Endothelial cell of hepatic sinusoid (primary cell): ENCODE measurements around the gene ABLIM2.

ENCODE experiments used
- in situ Hi-C: cut with HindIII; loops from 2 replicates; pipeline ENCODE4 v1.10.0; 2017; ENCODE audit warnings: low sequenced_read_pairs

ABLIM2 gene

DNA sequence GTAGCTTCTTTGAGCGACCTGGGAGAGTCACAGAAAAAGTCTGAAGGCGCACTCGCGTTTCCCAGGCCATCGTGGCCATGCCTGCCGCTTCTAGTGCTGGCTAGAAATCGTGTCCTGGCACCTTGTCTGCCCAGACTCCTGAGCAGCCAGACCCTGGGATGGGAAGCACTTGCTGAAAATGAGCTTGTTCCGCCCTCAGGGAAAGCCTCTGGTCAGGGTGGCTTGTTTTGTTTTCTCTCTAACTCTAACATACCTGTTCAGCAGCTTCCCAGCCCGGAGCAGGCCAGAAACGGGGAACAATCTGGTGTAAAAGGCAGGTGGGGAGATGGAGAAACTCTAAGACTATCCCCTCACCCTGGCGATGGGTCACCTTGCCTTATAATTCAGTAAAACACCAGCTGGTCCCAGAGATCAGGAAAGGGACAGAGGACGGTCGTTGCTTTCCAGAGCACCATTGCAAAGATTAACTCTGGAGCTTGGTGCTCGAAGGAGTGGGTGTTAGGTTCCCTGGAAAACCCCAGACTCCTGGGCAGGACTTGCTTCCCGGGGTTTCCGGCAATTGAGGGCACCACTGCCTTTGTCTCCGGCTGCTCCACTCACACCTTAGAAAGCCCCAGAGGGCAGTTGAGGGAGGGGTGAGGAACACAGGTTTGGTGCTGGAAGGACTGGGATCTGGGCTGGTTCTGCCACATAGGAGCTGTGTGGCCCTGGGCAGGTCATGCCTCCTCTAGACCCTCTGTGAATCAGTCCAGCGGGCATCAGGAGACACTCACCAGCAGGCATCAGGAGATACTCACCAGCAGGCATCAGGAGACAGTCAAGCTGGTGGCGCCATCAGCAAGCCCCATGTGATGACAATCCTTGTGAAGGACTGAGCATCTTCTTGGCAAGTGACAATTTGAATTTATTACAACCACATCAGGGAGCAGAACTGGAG, 36.0 kb upstream of the ABLIM2 start:
- in situ Hi-C loops: no loop called here

DNA sequence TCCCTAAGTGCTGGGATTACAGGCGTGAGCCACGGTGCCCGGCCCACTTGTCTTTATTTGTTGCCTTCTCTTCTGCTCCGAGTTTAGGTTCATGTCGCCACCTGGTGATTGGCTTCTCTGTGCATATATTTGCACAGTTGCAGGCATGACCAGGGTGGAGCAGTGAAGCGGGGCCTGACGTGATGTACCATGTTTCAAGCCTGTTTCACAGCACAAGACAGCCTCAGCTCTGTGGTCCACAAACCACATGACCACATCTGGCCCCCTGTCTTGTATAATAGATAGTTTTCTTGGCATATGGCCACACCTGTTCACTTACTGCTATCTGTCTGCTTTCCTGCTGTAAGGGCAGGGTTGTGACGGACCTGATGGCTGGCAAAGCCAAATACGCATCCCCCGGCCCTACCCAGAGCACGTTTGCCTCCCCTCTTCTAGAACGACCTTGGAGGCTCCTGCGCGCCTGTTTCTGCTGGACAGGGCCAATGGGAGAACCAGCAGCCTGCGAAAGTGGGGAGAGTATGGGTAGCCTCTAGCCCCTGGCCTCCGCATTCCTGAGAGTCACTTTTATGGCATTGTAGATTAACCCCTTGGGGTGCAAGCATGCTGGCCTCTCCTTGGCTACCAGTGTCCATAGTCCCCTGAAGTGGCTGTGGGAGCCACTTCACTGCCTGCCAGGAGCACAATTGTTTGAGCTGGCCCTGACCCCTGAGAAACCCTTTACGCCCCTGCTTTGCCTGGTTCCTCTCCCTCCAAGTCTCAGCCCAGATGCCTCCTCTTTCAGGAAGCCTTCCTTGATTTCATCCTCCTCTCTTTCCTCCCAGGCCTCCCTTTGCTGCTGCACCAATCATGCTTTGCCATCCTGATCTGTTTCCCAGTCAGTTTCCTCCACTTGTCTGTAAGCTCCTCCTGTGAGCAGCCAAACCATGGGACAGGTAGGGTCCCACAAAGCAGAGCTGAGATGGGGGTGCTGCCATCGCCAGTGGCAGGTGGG, 34.4 kb upstream of the ABLIM2 start:
- in situ Hi-C loops: no loop called here

DNA sequence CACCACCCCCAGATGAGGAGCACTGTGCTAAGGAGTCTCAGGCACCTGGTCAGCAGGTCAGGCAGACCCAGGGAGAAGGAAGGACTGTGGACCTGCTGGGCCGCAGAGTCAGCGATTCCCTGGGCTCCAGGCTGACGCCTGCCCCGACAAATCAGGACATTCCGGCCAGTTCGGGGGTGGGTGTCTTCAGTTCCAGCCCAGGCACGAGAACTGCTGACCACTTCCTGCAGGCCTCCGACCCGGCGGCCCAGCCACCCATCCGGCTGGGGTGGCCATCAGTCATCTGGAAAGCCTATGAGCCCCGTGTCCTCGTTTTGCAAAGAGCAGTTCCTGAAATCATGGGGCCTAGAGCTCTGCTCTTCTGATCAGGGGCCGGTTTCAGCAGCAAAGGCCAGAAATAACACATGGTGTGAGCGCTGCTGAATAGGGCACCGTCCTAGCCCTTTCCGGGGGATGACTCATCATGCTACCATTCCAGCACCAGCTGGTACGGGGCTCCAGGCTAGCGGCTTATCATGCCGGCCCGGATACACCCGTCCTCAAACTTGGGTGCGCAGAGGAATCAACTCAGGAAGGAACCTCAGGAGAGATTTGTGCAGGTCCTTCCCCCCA, 32.6 kb upstream of the ABLIM2 start:
- in situ Hi-C loops: no loop called here

DNA sequence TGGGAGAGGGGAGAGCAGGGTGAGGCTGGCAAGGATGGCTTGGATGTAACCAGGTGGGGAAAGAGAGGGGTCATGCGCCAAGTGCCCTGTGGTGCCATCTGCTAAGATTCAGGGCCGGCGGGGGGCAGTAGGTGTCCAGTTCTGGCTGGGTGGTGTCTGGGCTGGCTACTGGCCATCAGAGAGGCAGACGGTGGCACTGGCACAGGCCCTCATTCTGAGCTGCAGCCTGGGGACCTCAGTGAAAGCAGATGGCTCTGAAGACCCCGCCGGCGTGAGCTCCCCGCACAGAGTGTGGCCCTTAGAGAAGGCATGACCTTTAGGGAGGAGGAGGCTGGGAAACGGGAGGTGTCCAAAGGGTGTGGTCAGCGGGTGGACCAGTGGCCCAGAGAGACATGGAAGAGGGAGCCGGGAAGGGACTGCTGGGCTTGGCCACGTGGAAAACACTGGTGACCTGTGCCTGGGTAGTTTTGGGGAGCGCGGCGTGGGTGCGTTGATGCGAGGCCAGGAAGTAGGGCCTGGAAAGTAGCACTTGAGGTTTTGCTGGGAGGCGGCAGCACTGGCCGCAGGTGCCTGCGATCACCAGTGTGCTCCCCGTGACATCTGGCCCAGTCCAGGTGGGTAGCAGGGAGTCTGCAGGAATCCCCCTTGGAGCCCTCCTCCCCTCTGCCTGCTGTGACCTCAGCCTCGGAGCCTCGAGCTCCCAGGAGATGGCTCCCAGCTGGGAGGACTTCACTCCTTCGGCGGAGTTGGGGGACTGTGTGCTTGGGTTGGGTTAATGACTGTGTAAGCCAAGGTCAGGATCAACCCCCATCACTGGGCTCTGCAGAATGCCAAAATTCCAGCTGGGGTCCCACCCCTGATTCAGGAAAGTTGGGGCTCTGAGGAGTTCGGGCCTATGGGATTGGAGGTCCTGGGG, 31.2 kb upstream of the ABLIM2 start:
- in situ Hi-C loops: no loop called here

DNA sequence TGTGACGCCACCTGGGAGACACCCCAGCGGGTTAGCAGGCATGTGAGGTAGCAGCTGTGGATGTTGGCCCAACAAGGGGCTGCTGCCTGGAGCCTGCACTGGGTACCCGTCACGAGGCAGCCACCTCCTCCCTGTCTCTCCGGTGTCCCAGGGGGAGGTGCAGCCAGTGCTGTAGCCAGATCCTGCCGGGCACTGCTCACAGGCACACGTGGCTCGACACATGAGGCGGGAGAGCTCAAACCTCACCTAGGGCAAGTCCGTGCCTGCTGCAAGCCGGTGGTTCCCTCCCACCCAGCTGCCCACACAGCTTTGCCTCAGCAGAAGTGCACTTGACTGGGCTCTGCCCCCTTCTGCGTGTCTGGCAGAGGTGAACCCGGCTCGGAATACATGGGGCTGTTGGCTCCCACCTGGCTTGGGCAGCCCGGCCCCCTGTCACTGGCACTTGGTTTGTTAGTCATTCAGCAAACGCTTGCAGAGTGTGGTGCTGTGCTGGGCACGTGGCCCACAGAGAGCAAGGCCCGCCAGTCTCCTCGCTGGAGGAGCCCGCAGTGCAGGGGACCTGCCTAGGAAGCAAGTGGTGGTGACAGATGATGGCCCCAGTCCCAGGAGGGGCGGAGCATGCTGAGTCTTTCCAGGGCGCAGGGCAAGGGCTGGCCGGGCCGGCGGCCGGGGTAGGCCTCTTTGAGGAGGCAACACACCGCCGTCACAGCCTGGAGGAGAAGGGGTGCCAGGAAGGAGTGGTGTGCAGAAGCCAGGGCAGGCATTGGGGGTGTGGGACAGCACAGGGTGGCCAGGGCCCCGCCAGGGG, 30.3 kb upstream of the ABLIM2 start:
- in situ Hi-C loops: no loop called here

DNA sequence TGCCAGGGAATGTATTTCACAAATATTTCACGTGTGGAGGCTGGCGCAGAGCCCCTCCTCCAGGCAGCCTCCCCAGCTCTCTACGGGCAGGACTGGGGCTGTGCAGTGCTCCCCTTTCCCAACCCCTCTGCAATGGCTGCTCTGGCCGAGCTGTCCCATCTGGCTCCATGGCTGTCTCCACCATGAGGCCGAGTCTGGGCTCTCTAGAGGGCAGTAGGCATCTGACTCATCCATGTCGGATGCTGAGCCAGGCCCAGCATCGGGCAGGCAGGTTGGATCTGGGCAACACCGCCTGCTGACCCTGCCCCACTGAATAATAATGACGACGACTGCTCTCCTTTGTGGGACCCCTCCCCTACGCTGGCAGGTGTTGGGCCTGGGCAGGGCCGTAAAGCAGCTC, 29.5 kb upstream of the ABLIM2 start:
- in situ Hi-C loops: no loop called here

DNA sequence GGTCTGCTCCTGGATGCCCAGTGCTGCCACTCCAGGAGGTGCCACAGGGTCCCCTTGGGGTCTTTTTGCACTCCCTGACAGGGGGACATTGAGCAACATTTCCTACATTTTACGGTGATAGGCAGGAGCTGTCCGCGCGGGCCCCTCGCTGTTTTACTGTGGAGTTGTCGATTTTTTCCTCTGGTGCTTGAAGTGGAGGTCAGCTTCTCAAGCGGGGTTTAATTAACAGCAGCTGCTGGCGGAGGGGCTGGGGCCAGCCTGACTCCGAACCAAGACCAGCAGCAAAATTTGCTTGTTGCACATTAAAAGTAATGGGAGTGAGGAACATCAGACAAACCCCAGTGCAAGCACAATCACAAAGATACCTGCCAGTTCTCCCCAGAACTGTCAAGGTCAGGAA, 27.3 kb upstream of the ABLIM2 start:
- in situ Hi-C loops: no loop called here

DNA sequence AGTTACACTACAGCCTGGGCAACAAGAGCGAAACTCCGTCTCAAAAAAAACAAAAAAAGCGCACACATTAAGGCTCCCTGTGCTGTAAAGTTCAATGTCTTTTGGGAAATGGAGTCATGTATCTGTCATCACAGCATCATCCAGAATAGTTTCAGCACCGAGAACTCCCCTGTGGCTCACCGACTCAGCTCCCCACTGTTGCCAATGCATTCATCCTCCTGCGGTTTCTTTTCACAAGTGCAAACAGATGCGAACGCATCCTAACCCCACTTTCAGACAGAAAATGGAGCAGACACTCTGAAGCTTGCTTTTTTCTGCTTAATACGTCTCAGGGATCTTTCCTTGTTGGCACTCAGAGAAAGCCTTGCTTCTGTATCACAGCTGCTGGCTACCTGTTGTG, 26.7 kb upstream of the ABLIM2 start:
- in situ Hi-C loops: no loop called here

DNA sequence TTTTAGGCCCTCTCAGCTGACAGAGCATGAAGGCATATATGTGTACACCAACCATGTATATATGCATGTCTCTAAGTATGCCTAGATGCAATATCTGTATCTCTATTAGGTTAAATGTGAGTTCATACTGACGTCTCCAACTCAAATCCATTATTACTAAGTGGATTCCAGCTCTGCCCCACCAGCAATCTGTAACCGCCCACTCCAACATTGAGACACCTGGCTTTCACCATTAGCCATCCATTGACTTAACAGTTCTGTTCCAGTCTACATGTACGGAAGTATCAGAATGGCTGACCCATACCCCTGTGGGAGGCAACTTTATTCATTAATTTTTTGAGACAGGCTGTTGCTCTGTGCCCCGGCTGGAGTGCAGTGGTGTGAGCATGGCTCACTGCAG, 25.4 kb upstream of the ABLIM2 start:
- in situ Hi-C loops: no loop called here

DNA sequence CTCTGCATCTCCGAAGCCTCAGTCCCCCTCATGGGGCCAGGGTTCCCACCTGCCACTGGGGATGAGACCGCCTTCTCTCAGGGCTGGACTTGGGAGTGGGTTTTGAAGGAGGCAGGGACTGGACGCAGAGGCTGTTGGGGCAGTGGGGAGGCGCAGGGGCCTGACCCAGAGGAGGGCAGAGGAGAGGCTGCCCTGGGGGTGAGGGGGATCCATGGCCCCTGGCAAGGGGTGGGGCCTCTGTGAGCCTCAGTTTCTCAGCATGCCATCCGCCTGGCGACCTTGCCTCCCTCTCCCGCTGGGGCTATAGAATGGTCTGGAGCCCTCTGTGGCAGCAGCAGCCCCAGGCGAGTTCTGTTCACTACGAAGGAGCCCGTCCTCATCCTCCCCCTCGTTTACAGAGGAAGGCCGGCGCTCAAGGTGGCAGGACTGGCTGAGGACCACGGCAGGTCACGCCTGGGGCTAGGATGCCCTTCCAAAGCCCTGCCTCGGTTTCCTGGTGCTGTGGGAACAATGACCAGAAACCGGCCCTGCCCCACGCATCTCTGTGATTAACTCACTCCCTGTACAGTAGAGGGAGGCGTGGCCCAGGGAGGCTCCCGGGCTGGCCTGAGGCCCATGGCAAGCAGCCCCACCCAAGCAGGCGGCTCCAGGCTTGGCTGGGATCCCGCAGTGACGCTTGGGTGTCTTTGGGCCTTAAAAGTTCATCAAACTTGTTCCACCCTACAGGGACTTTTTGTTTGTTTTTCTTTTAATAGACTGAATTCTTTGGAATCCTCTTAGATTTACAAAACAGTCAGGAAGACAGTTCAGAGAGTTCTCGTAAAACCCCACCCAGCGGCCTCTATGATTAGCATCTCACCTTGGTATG, 24.5 kb upstream of the ABLIM2 start:
- in situ Hi-C loops: no loop called here

DNA sequence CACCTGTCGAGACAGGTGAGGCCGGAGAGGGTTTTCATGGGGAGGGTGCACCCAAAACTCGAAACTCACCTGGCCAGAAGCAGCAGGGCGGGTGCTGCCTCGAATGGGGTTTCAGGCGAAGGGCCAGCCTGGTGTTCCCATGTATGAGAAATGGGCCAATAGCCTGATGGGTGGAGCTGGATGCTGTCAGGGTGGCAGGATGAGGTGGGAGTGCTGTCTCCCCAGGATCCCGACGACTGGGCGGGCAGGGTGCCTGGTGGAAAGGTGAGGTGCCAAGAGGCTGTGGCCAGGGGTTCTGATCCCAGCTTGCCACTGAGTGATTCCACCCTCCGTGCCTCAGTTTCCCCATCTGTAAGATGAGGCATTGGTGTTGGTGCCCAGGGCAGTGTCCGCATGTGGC, 23.7 kb upstream of the ABLIM2 start:
- in situ Hi-C loops: no loop called here

DNA sequence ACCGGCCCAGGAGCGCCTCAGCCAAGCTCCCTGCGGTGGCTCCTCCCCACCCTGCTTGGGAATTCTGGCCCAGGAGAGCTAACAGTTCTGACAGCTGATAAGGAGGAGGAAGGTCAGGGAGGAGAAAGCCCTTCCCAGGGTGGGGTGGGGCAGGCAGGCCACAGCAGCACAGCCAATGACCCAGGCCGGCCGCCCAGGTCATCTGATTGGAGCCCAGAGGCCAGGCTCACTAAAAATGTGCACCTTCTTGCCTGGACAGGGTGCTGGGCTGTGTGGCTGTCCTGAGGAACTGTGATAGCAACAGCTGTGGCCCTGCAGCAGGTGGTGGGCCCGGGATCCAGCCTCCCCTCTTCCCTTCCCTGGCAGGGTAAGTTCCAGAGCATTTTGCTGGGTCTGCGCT, 23.2 kb upstream of the ABLIM2 start:
- in situ Hi-C loops: no loop called here

DNA sequence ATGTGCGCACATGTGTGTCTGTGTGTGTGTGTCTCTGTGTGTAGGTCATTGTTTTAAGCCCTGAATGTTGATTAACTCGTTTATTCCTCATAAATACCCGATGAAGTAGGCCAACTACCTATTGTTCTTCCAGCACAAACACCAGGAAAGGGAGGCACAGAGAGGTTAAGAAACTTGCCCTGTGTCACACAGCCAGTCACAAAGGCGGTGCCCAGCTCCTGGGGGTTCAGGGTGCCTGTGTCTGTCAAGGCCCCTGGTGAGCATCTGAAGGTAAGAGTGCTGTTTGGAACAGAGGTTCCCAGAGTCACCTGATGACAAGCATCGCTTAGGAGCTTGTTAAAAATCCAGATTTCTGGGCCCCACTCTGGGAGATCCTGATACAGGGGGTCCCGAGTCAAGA, 22.5 kb upstream of the ABLIM2 start:
- in situ Hi-C loops: no loop called here

DNA sequence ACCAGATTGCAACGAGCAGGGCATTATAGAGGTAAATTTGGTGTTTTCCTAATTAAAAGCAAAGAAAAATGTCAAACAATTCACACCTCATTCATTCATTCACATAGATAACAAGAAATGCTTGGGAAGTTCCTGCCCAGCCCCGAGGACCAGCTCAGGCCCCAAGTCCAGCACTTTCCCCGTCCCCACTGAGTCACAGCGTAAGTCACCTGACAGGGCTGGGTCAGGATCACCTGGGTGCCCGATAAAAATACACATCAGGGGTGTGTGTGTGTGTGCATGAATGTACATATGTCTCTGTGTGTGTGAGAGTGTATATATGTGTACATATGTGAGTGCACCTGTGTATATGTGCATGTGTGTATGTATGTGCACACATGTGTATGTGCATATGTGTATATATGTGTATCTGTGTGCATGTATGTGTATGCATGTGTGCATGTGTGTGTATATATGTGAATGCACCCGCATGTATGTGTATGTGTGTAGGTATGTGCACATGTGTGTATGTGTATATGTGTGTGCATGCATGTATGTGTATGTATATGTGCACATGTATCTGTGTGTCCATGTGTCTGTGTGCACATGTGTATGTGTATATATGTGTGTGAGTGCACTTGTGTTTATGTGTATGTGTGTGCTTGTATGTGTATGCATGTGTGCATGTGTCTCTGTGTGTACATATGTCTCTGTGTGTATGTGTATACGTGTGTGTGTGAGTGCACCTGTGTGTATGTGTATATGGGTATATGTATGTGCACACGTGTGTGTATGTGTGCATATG, 21.9 kb upstream of the ABLIM2 start:
- in situ Hi-C loops: no loop called here

DNA sequence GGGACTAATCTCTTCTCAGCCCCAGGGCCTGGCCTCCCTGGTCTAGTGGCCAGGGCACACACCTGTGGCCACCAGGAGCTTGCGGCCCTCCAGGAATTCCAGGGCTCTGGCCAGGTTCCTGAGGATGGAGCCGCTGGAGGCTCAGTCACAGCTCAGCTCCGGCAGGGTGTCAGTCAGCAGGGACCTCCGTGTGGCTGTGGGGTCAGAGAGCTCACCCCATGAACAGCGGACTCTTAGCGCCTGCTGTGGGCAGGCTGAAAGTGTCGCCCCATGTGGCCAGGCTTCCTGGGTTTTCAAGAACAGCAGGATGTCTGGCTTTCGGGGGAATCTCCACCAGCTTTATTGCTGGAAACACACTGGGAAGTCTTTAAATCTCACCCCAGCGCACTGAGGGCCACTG, 21.2 kb upstream of the ABLIM2 start:
- in situ Hi-C loops: no loop called here

DNA sequence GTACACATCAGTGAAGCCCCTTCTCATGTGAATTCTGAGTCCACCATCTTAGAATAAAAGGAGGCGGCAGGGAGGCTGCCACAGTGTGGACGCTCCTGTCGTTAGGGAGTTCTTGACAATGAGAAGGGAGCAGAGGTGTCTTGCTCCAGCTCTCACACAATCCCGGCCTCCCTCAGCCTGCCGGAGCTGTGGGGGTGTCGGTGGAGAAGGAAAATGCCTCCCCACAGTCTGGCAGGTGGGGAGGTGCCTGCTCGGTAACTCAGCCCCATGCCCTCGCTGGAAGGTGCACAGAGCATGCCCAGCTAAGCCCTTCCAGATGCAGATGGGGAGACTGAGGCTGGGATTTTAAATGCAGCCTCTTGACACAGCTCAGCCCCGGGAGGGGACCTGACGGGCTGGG, 20.5 kb upstream of the ABLIM2 start:
- in situ Hi-C loops: no loop called here

DNA sequence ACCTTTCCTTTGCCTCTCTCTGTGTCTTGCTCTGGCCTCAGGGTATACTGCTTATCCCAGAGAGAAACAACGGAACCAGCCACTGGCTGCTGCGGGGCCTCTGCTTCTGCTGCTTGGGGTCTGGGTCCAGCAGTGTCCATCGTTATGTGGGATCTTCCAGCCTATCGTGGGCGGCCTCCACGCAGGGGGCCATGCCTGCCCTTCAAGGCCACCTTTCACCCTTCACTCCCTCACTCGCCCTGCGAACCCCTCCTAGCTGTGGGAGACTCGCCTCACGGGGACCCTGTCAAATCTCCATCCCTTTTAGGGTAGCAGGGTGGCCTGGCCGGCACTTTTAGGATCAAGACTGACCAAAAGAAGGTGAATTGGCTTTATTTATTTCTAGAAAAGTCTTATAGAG, 19.3 kb upstream of the ABLIM2 start:
- in situ Hi-C loops: no loop called here

DNA sequence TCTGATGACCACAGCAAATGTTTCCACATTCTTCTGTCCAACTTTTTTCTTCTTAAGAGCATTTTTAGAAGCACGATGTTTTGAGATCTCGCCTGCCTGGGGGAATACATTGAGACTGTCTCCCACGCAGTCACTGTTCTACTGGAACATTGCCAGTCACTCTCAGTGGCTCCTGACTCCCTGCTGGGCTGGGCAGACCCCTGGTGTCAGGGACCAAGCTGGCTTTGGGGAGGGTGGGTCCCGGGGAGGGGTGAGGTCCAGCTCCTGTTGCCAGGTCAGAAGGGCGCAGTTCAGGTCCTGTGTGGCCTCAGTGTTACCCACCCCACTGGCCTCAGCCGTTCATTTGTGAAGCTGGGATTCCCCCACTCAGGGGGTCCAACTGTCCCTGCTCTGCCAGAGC, 18.9 kb upstream of the ABLIM2 start:
- in situ Hi-C loops: no loop called here
